GM12865 (cell line): ENCODE results near the gene TH.

Source experiments
- DNase-seq: peaks from one replicate; pipeline ENCODE4 v3.0.0; 2010; ENCODE audit warnings: low read depth
- H3K4me3 ChIP-seq: 2 replicates; pipeline ENCODE4 v1.5.1; 2011; ENCODE audit warnings: mild to moderate bottlenecking, low read depth, low read length, control low read depth
- TF ChIP-seq, protein P1 (sequence below): IDR thresholded peaks from 2 replicates; pipeline ENCODE4 v1.5.1; 2011; ENCODE audit warnings: low read length, control low read depth, low read depth, inconsistent platforms; ENCODE audit not compliant: insufficient read depth; ENCODE audit errors: missing control alignments

The TH gene

GRCh38 chr11:2212411-2213251, 41.0 kb upstream of the TH start:
- no peak overlapping the region for H3K4me3 ChIP-seq
- DNase-seq = no peak
- TF ChIP-seq, protein P1, sequence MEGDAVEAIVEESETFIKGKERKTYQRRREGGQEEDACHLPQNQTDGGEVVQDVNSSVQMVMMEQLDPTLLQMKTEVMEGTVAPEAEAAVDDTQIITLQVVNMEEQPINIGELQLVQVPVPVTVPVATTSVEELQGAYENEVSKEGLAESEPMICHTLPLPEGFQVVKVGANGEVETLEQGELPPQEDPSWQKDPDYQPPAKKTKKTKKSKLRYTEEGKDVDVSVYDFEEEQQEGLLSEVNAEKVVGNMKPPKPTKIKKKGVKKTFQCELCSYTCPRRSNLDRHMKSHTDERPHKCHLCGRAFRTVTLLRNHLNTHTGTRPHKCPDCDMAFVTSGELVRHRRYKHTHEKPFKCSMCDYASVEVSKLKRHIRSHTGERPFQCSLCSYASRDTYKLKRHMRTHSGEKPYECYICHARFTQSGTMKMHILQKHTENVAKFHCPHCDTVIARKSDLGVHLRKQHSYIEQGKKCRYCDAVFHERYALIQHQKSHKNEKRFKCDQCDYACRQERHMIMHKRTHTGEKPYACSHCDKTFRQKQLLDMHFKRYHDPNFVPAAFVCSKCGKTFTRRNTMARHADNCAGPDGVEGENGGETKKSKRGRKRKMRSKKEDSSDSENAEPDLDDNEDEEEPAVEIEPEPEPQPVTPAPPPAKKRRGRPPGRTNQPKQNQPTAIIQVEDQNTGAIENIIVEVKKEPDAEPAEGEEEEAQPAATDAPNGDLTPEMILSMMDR = no peak

DNA sequence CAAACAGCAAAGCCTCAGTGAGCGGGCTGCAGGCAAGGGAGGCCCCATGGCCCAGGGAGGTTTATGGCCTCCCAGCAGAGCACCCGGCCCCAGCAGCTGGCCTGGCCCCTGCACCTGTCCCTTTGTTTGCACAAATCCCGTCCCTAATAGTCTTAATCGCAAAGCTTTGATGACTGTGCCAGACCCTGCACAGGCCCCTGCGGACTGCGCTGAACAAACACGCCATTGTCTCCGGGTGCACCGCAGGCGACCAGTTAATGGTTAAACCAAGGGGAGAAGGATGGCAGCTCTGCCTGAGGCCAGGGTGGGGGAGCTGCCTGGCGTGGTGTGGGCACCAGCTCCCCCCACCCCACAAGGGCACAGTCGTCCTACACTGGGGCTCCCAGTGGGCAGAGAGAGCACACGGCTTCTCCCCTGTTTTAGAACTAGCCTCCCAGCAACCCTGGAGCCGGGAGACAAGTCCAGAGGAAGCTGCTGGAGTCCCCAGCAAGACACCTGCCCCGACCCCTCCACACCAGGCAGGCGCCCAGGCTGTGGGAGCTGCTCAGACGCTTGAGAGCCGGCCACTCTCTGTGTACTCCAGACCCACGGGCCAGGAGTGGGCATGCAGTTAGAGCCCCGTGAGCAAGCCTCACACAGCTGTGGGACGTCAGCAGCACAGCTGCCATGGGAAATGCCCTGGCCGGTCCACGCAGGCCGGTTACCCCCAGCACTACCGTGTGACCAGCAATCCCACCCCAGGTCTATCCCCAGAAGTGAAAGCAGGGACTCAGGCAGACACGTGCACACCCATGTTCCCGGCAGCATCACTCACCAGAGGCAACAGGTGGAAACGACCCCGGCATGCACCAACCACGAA, 39.7 kb upstream of the TH start:
- no peak overlapping the region for H3K4me3 ChIP-seq
- TF ChIP-seq, protein P1 = no peak
- no peak for DNase-seq

DNA sequence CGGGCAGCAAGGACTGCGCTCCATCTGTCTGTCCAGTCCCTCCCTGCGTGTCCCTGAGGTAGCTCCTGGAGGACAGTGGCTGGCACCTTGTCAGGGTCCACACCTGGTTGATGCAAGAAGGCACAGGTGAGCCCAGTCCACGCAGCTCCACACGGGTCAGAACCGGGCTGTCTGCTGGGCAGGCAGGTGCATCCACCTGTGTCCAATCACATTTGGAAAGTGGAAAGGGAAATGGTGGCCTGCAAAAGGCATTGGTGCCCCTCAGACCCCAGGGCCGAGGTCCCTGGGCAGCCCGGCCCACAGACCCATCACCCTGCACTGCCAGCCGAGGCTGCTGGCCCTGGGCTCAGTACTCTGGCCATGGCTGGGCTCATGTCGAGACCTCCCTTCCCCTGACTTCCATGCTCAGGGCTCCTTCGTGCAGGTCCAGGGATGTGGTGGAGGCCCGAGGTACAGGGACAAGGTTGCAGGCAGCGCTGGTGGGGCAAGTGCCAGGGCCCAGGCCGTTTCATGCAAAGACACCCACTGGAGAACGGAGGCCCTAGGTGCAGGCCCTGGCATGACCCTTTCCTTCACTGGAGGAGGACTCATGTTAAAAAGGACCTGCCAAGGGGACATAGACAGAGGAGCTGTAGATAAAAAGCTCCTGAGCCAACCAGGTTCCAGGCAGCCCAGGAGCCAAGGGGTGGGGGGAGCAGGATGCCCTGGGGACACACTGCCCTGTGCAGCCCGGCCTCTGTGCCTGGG, 38.9 kb upstream of the TH start:
- H3K4me3 ChIP-seq = no peak overlapping the region
- TF ChIP-seq, protein P1 = no peak
- DNase-seq = no peak

GRCh38 chr11:2209900-2210321, 38.3 kb upstream of the TH start:
- TF ChIP-seq, protein P1 = no peak
- DNase-seq = no peak
- no peak overlapping the region for H3K4me3 ChIP-seq

DNA sequence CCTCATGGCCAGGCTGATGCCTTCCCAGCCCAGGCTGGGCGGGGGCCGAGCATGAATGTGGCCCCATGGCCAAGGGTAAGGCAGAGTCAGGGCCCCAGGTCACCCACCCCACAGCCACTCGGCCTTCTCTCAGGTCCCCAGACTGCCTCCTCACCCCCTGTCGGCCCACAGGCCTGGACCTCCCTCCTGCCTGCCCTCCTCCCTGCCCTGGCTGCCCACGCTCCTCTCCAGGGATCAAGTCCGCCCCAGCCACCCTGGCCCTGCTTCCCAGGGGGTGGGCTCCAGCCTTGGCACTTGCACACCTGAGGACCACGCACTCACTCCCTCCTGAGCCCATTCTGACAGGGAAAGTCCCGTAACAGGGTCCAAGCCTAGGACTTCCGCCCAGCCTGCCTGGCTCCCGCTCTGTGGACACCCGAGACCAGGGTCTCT, 37.8 kb upstream of the TH start:
- no peak overlapping the region for H3K4me3 ChIP-seq
- TF ChIP-seq, protein P1 = no peak
- DNase-seq = no peak

GRCh38 chr11:2208691-2209369, 37.2 kb upstream of the TH start:
- no peak for DNase-seq
- TF ChIP-seq, protein P1 = no peak
- no peak overlapping the region for H3K4me3 ChIP-seq
